H1 (cell line): ENCODE data around the gene CST4. TPM values are rescaled to one million over a fixed set of nuclear protein-coding genes. Genes with fewer than 3 reads are reported as not detected.

Experiments
- CTCF ChIA-PET: fragments of 300-600 bp; sonication (Branson Sonifier 250); formaldehyde crosslinking; loops from one replicate; lab custom pipeline; 2021; ENCODE audit not compliant: partially characterized antibody; lab: Charles Lee
- POLR2A ChIA-PET: fragments of 300-600 bp; sonication (Branson Sonifier 250); formaldehyde crosslinking; loops from one replicate; lab custom pipeline; 2021; ENCODE audit warnings: inconsistent platforms; ENCODE audit not compliant: partially characterized antibody; lab: Charles Lee
- DNase-seq, 2 experiments: peaks; one replicate each; pipeline versions ENCODE4 v3.0.0 to v3.0.0-alpha.2; 2010 to 2022; ENCODE audit warnings: low spot score in 2 of 2, low read depth in 1 of 2, mixed read lengths in 1 of 2
- FAIRE-seq: peaks from 2 replicates; lab custom pipeline; 2011; peaks lifted over from hg19 to GRCh38; lab: Jason Lieb, UNC
- H2AFZ ChIP-seq: 2 replicates; pipeline ENCODE4 v1.8.1; 2012; ENCODE audit warnings: low read length, inconsistent platforms
- H2AK5ac ChIP-seq: 2 replicates; pipeline ENCODE4 v1.6.1; 2013; ENCODE audit warnings: low read depth, low read length
- H2BK120ac ChIP-seq: replicated peaks from 2 replicates; pipeline ENCODE3; 2013; ENCODE audit warnings: low read depth, low read length, inconsistent platforms
- H2BK12ac ChIP-seq: 2 replicates; pipeline ENCODE4 v1.6.1; 2013; ENCODE audit warnings: low read depth, low read length
- H2BK15ac ChIP-seq: 2 replicates; pipeline ENCODE4 v1.6.1; 2013; ENCODE audit warnings: low read length
- H2BK20ac ChIP-seq: 2 replicates; pipeline ENCODE4 v1.6.1; 2013; ENCODE audit warnings: low read length
- H2BK5ac ChIP-seq: 2 replicates; pipeline ENCODE4 v1.6.1; 2013; ENCODE audit warnings: low read depth, low read length
- H3K14ac ChIP-seq: 2 replicates; pipeline ENCODE4 v1.6.1; 2013; ENCODE audit warnings: inconsistent platforms; ENCODE audit not compliant: insufficient read length
- H3K18ac ChIP-seq: 2 replicates; pipeline ENCODE4 v1.6.1; 2013; ENCODE audit warnings: low read length; ENCODE audit errors: extremely low read depth
- H3K23ac ChIP-seq: 2 replicates; pipeline ENCODE4 v1.6.1; 2013; ENCODE audit warnings: inconsistent platforms; ENCODE audit not compliant: insufficient read length
- H3K23me2 ChIP-seq: 2 replicates; pipeline ENCODE4 v1.6.1; 2013; ENCODE audit warnings: low read depth, low read length
- H3K27ac ChIP-seq: 2 replicates; pipeline ENCODE4 v1.6.1; 2011; ENCODE audit warnings: low read depth, low read length, inconsistent platforms
- H3K27me3 ChIP-seq, 4 experiments: replicated peaks in 1 of 4; 1 replicate in 1 of 4; 2 replicates in 3 of 4; pipeline versions ENCODE4 v1.6.1 to v1.8.1; 2011 to 2013; ENCODE audit warnings: low read length in 3 of 4, mild to moderate bottlenecking in 3 of 4, inconsistent platforms in 2 of 4, mixed read lengths in 2 of 4, moderate library complexity in 1 of 4; ENCODE audit not compliant: control insufficient read depth in 3 of 4, insufficient read depth in 3 of 4; ENCODE audit errors: extremely low read depth in 1 of 4
- H3K36me3 ChIP-seq, 4 experiments: 2 replicates each; pipeline versions ENCODE4 v1.6.1 to v1.8.1; 2011 to 2013; ENCODE audit warnings: mild to moderate bottlenecking in 4 of 4, low read length in 3 of 4, moderate library complexity in 2 of 4, control low read depth in 1 of 4, inconsistent platforms in 1 of 4; ENCODE audit not compliant: insufficient read depth in 4 of 4, control insufficient read depth in 2 of 4
- H3K4ac ChIP-seq: replicated peaks from 2 replicates; pipeline ENCODE3; 2013; ENCODE audit warnings: low read length, low read depth, mixed read lengths, inconsistent platforms; ENCODE audit not compliant: insufficient read length
- H3K4me1 ChIP-seq, 4 experiments: replicated peaks in 1 of 4; 1 replicate in 1 of 4; 2 replicates in 3 of 4; pipeline versions ENCODE4 v1.6.1 to v1.8.1; 2011 to 2013; ENCODE audit warnings: low read length in 3 of 4, inconsistent platforms in 2 of 4, mixed read lengths in 1 of 4; ENCODE audit not compliant: insufficient read depth in 4 of 4, control insufficient read depth in 3 of 4
- H3K4me2 ChIP-seq, 2 experiments: 2 replicates each; pipeline versions ENCODE4 v1.6.1 to v1.8.1; 2011 to 2013; ENCODE audit warnings: low read depth in 2 of 2, low read length in 2 of 2, control low read depth in 1 of 2, inconsistent platforms in 1 of 2, mild to moderate bottlenecking in 1 of 2; ENCODE audit not compliant: insufficient read depth in 1 of 2
- H3K4me3 ChIP-seq, 4 experiments: fragments of 200-600, 300-600 bp in 1 of 4; sonication (generic), shearing (Covaris generic), sonication (Bioruptor Twin) in 1 of 4; 2 replicates each; pipeline versions ENCODE4 v1.5.1 to v1.8.1; 2011 to 2016; ENCODE audit warnings: low read length in 4 of 4, low read depth in 3 of 4, control low read depth in 2 of 4, inconsistent platforms in 2 of 4, mild to moderate bottlenecking in 2 of 4, mixed read lengths in 1 of 4, moderate library complexity in 1 of 4; ENCODE audit not compliant: insufficient read depth in 2 of 4; ENCODE audit errors: extremely low read depth in 1 of 4
- H3K56ac ChIP-seq: replicated peaks from 2 replicates; pipeline ENCODE3; 2013; ENCODE audit warnings: low read depth, mild to moderate bottlenecking, mixed read lengths, low read length, inconsistent platforms; ENCODE audit not compliant: insufficient read length
- H3K79me1 ChIP-seq: 2 replicates; pipeline ENCODE4 v1.6.1; 2013; ENCODE audit warnings: low read depth, low read length, control low read depth
- H3K79me2 ChIP-seq, 2 experiments: 2 replicates each; pipeline versions ENCODE4 v1.6.1 to v1.8.1; 2012 to 2013; ENCODE audit warnings: low read length in 2 of 2, mild to moderate bottlenecking in 2 of 2, inconsistent platforms in 1 of 2; ENCODE audit not compliant: insufficient read depth in 2 of 2, control insufficient read depth in 1 of 2
- H3K9ac ChIP-seq, 4 experiments: replicated peaks in 1 of 4; 1 replicate in 1 of 4; 2 replicates in 3 of 4; pipeline versions ENCODE4 v1.6.1 to v1.8.1; 2011 to 2013; ENCODE audit warnings: low read depth in 3 of 4, low read length in 3 of 4, control low read depth in 2 of 4, mild to moderate bottlenecking in 2 of 4, moderate library complexity in 2 of 4, inconsistent platforms in 1 of 4; ENCODE audit errors: extremely low read depth in 1 of 4
- H3K9me3 ChIP-seq, 2 experiments: 2 replicates each; pipeline versions ENCODE4 v1.6.1 to v1.8.1; 2012 to 2013; ENCODE audit warnings: mild to moderate bottlenecking in 2 of 2, moderate library complexity in 2 of 2, control low read depth in 1 of 2, inconsistent platforms in 1 of 2, low read depth in 1 of 2, low read length in 1 of 2, mixed read lengths in 1 of 2; ENCODE audit not compliant: insufficient read depth in 2 of 2
- H4K20me1 ChIP-seq, 2 experiments: replicated peaks in 1 of 2; 2 replicates each; pipeline versions ENCODE3 to v1.8.1; 2011 to 2013; ENCODE audit warnings: inconsistent platforms in 2 of 2, low read length in 2 of 2, mild to moderate bottlenecking in 1 of 2; ENCODE audit not compliant: insufficient read depth in 2 of 2, control insufficient read depth in 1 of 2
- H4K5ac ChIP-seq: 2 replicates; pipeline ENCODE4 v1.6.1; 2013; ENCODE audit warnings: low read length, low read depth, mixed read lengths, inconsistent platforms; ENCODE audit not compliant: insufficient read length
- H4K8ac ChIP-seq: 2 replicates; pipeline ENCODE4 v1.8.0; 2013; ENCODE audit warnings: mild to moderate bottlenecking, moderate library complexity, low read length, inconsistent platforms; ENCODE audit not compliant: insufficient read depth; ENCODE audit errors: extremely low read depth
- H4K91ac ChIP-seq: replicated peaks from 2 replicates; pipeline ENCODE3; 2013; ENCODE audit warnings: low read length, mixed read lengths, inconsistent platforms; ENCODE audit not compliant: insufficient read length
- EGR1 ChIP-seq: IDR thresholded peaks from 2 replicates; pipeline ENCODE4 v1.6.1; 2011; ENCODE audit warnings: low read depth, low read length, borderline replicate concordance
- EZH2 ChIP-seq: fragments of 200-600 bp; sonication (generic); IDR thresholded peaks from 2 replicates; pipeline ENCODE4 v1.7.1; 2012; ENCODE audit warnings: low read depth, mild to moderate bottlenecking, moderate library complexity, low read length, inconsistent platforms; ENCODE audit not compliant: severe bottlenecking
- GTF2F1 ChIP-seq: IDR thresholded peaks from 2 replicates; pipeline ENCODE4 v1.6.1; 2012; ENCODE audit warnings: low read depth, low read length, improper control_type of control experiment, borderline replicate concordance
- KDM4A ChIP-seq: IDR thresholded peaks from one replicate; pipeline ENCODE4 v1.7.1; 2012; ENCODE audit warnings: low read depth, mild to moderate bottlenecking, moderate library complexity, low read length, inconsistent platforms; ENCODE audit not compliant: severe bottlenecking
- NANOG ChIP-seq: IDR thresholded peaks from 2 replicates; pipeline ENCODE4 v1.6.1; 2011; ENCODE audit warnings: low read length, low read depth, mild to moderate bottlenecking, inconsistent platforms; ENCODE audit not compliant: insufficient read depth, poor library complexity, severe bottlenecking
- RNF2 ChIP-seq: fragments of 200-900, 300-1000 bp; sonication (generic); IDR thresholded peaks from 2 replicates; pipeline ENCODE4 v1.7.1; 2016; ENCODE audit warnings: borderline replicate concordance, low read depth, mild to moderate bottlenecking, antibody characterized with exemption, low read length; ENCODE audit not compliant: poor library complexity, severe bottlenecking; ENCODE audit errors: missing control alignments
- SIRT6 ChIP-seq: IDR thresholded peaks from one replicate; pipeline ENCODE4 v1.7.1; 2012; ENCODE audit warnings: low read length, inconsistent platforms
- SIX5 ChIP-seq: IDR thresholded peaks from 2 replicates; pipeline ENCODE4 v1.6.1; 2011; ENCODE audit warnings: mild to moderate bottlenecking, low read depth, low read length
- SUZ12 ChIP-seq: fragments of 200-600 bp; sonication (generic); IDR thresholded peaks from 2 replicates; pipeline ENCODE4 v1.6.1; 2012; ENCODE audit warnings: mild to moderate bottlenecking, inconsistent platforms, low read length, moderate library complexity, mixed read lengths
- TEAD4 ChIP-seq: IDR thresholded peaks from 2 replicates; pipeline ENCODE4 v1.6.1; 2012; ENCODE audit warnings: low read depth, low read length, inconsistent platforms, mixed read lengths
- WGBS, 2 experiments: shearing (Covaris generic) in 1 of 2; methylation state at CpG; one replicate each; pipeline versions ENCODE4 v1.1.6 to v1.1.7; 2013 to 2015; ENCODE audit warnings: low lambda C conversion rate in 2 of 2, mixed read lengths in 2 of 2, inconsistent platforms in 1 of 2, low coverage in 1 of 2, missing lambda C conversion rate in 1 of 2; ENCODE audit not compliant: insufficient replicate concordance in 2 of 2, insufficient coverage in 1 of 2, insufficient read length in 1 of 2; ENCODE audit errors: extremely low coverage in 1 of 2, missing lambda C conversion rate in 1 of 2; 5-methylcytosine and 5-hydroxymethylcytosine counted together
- polyA plus RNA-seq, 7 experiments: library from polyadenylated mRNA; depleted of rRNA in 3 of 7; stranded (reverse) in 5 of 7; unstranded in 2 of 7; fragments of >200 nt in 5 of 7; fragments of 200-250 nt in 2 of 7; gene quantifications; 1 replicate in 5 of 7; 2 replicates in 1 of 7; 4 replicates in 1 of 7; pipeline versions ENCODE4 v1.2.1 to v1.2.3, GENCODE V29; 2011 to 2013; ENCODE audit warnings: missing spikeins in 2 of 7, mixed read lengths in 2 of 7
- total RNA-seq: library from RNA; stranded (reverse); fragmentation: NEBNext Ultra II Directional; extraction: Animal tissue kit (Norgen Biotek cat#: 25700); gene quantifications from 2 replicates; pipeline ENCODE4 v1.2.1, GENCODE V29; 2021
- TF ChIP-seq, protein P1 (sequence below): IDR thresholded peaks from 2 replicates; pipeline ENCODE4 v1.6.1; 2011; ENCODE audit warnings: low read depth, mild to moderate bottlenecking, low read length; ENCODE audit not compliant: insufficient read depth

CST4 gene
- total and polyA plus RNA-seq, 2 of the 8 experiments (the other 6 are each of a cell fraction or from before 2014, with no cell fraction given): not detected

DNA sequence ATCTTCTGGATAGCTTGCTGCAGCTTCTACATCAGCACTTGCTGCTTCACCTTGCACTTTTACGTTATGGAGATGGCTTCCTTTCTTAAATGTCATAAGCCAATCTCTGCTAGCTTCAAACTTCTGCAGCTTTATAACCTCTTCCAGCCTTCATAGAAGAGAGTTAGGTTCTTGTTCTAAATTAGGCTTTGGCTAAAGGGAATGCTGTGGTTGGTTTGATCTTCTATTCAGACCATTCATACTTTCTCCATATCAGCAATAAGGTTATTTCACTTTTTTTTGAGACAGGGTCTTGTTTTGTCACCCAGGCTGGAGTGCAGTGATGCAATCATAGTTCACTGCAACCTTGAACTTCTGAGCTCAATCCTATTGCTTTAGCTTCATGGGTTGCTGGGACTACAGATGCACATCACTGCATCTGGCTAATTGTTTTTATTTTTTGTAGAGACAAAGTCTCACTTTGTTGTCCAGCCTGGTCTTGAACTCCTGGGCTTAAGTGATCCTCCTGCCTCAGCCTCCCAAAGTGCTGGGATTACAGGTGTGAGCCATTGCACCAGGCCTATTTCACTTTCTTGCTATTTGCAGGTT, 38.9 kb downstream of the CST4 start:
- H3K27me3 ChIP-seq: no peaks in the 10 kb centered on the region; a peak in 1 of 7 replicates
- no peak overlapping the region for H3K14ac ChIP-seq
- no peak overlapping the region for H3K4me3 ChIP-seq
- no peak overlapping the region for H4K91ac ChIP-seq
- no peak overlapping the region for H2BK20ac ChIP-seq
- no peak overlapping the region for H4K5ac ChIP-seq
- no peak overlapping the region for H2BK12ac ChIP-seq
- H2AK5ac ChIP-seq: no peak overlapping the region
- H3K79me1 ChIP-seq: no peaks in the 10 kb centered on the region
- H2BK120ac ChIP-seq: no peak overlapping the region
- DNase-seq: no peak
- ChIA-PET CTCF (interaction anchor here (1.4 to 1.5 kb wide), 2 partner anchors 12 to 18 kb away, joined by 3 to 6 read pairs; no protein-coding TSS in a partner anchor), POLR2A (no interaction called here)
- FAIRE-seq: no peak
- H2AFZ ChIP-seq: no peak overlapping the region
- H3K4me2 ChIP-seq: no peak overlapping the region
- H3K79me2 ChIP-seq: no peaks in the 10 kb centered on the region
- no peak overlapping the region for H3K27ac ChIP-seq
- H2BK15ac ChIP-seq: no peak overlapping the region
- WGBS, 2 experiments: 88% methylated on average over 1 of the region's 1 CpG; no CpG with 5 or more reads in 1 of the 2 experiments
- no peak overlapping the region for H2BK5ac ChIP-seq
- H3K36me3 ChIP-seq: no peaks in the 10 kb centered on the region
- H3K18ac ChIP-seq: no peak overlapping the region
- H3K56ac ChIP-seq: no peak overlapping the region
- no peak overlapping the region for H3K23ac ChIP-seq
- no peaks in the 10 kb centered on the region; the same call in 1 of the 2 replicates for H3K23me2 ChIP-seq
- H3K9me3 ChIP-seq: no peaks in the 10 kb centered on the region
- H4K8ac ChIP-seq: no peak overlapping the region
- H4K20me1 ChIP-seq: no peaks in the 10 kb centered on the region
- no peak overlapping the region for H3K9ac ChIP-seq
- H3K4ac ChIP-seq: no peak overlapping the region
- H3K4me1 ChIP-seq: peaks cover 0 to 2% (median 0%) of the 10 kb centered on the region in 4 experiments; a peak in 1 of 7 replicates
- TF ChIP-seq RNF2: no peak
- no peak for TF ChIP-seq NANOG
- no peak for TF ChIP-seq KDM4A
- TF ChIP-seq EGR1: no peak
- no peak for TF ChIP-seq SUZ12
- no peak for TF ChIP-seq GTF2F1
- TF ChIP-seq SIRT6: no peak
- TF ChIP-seq, protein P1, sequence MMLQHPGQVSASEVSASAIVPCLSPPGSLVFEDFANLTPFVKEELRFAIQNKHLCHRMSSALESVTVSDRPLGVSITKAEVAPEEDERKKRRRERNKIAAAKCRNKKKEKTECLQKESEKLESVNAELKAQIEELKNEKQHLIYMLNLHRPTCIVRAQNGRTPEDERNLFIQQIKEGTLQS: no peak
- no peak for TF ChIP-seq EZH2
- TF ChIP-seq TEAD4: no peak
- TF ChIP-seq SIX5: no peak
